Transverse colon (tissue), 3 donors: ENCODE data around the gene GALNT2.

Source experiments
- CTCF ChIP-seq, 5 experiments: fragments of 200-600 bp in 3 of 5; fragments of 450-650 bp in 2 of 5; sonication (generic) in 3 of 5; IDR thresholded peaks; 1 replicate in 2 of 5; 2 replicates in 3 of 5; pipeline ENCODE4 v1.5.1; 2016 to 2017; ENCODE audit warnings: antibody characterized with exemption in 5 of 5, inconsistent platforms in 3 of 5, mild to moderate bottlenecking in 2 of 5, moderate library complexity in 1 of 5
- EP300 ChIP-seq: sonication (generic); formaldehyde crosslinking; IDR thresholded peaks from one replicate; pipeline ENCODE4 v1.6.1; 2017; ENCODE audit warnings: antibody characterized with exemption, low read depth
- POLR2A ChIP-seq: fragments of 450-650 bp; IDR thresholded peaks from one replicate; pipeline ENCODE4 v1.6.1; 2016; ENCODE audit warnings: antibody characterized with exemption, mild to moderate bottlenecking, moderate library complexity

GRCh38 chr1:230155021-230155420, 88.0 kb downstream of the GALNT2 start:
- TF ChIP-seq CTCF (IDR thresholded peaks at IDR 0.05): no peak
- TF ChIP-seq POLR2A: no peak
- TF ChIP-seq EP300: no peak
